Stimulated activated CD4-positive, alpha-beta T cell treated with anti-CD3 and anti-CD28 coated beads, Interleukin-2, amount 100 ng/mL, for 4 hours (primary cell): ENCODE results near the gene MSH6.

ENCODE experiments used
- DNase-seq: peaks from one replicate; pipeline ENCODE4 v3.0.0-alpha.2; 2020; ENCODE audit warnings: low read depth

The MSH6 gene, protein sequence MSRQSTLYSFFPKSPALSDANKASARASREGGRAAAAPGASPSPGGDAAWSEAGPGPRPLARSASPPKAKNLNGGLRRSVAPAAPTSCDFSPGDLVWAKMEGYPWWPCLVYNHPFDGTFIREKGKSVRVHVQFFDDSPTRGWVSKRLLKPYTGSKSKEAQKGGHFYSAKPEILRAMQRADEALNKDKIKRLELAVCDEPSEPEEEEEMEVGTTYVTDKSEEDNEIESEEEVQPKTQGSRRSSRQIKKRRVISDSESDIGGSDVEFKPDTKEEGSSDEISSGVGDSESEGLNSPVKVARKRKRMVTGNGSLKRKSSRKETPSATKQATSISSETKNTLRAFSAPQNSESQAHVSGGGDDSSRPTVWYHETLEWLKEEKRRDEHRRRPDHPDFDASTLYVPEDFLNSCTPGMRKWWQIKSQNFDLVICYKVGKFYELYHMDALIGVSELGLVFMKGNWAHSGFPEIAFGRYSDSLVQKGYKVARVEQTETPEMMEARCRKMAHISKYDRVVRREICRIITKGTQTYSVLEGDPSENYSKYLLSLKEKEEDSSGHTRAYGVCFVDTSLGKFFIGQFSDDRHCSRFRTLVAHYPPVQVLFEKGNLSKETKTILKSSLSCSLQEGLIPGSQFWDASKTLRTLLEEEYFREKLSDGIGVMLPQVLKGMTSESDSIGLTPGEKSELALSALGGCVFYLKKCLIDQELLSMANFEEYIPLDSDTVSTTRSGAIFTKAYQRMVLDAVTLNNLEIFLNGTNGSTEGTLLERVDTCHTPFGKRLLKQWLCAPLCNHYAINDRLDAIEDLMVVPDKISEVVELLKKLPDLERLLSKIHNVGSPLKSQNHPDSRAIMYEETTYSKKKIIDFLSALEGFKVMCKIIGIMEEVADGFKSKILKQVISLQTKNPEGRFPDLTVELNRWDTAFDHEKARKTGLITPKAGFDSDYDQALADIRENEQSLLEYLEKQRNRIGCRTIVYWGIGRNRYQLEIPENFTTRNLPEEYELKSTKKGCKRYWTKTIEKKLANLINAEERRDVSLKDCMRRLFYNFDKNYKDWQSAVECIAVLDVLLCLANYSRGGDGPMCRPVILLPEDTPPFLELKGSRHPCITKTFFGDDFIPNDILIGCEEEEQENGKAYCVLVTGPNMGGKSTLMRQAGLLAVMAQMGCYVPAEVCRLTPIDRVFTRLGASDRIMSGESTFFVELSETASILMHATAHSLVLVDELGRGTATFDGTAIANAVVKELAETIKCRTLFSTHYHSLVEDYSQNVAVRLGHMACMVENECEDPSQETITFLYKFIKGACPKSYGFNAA (N-terminal part only)

GRCh38 chr2:47782671-47783485 lies at the start of gene MSH6:
MSH6 (plus strand) TSS chr2:47783145; CDS start chr2:47783234, 89 bp downstream.
- DNase-seq: peak; percentile 82

DNA sequence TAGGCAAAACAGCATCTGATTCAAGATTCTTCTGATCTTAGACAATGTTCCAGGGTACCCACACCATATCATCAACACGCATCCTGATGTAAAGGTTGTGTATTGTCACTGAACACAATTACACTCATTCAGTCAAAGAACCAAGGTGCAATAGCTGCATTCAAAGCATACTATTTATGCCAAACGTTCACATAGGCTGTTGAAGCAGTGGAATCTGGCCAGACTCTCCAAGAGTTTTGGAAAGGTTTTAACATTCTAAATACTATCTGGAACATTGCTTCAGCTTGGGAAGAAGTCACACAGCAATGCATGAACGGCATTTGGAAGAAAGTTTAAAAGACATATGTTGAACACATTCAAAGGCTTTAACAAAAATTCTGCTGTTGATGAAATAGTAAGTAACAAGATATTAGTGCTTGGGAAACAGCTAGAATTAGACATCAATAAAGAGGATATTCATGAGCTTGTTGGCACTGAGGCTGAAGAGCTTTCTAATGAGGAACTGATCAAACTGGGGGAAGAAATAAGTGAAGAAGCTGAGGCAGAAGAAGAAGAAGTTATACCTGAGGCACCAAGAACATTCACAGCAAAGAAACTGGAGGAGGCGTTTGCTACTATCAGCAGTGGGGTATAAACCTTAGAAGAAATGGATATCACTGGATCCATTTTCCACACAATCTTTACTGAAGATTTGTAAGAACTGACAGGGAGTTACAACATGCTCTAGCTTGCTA lies 47.6 kb upstream of the MSH6 start:
- no peak for DNase-seq

- no peak for DNase-seq
Observed at GRCh38 chr2:47735912-47736311, 47.0 kb upstream of the MSH6 start.

DNA sequence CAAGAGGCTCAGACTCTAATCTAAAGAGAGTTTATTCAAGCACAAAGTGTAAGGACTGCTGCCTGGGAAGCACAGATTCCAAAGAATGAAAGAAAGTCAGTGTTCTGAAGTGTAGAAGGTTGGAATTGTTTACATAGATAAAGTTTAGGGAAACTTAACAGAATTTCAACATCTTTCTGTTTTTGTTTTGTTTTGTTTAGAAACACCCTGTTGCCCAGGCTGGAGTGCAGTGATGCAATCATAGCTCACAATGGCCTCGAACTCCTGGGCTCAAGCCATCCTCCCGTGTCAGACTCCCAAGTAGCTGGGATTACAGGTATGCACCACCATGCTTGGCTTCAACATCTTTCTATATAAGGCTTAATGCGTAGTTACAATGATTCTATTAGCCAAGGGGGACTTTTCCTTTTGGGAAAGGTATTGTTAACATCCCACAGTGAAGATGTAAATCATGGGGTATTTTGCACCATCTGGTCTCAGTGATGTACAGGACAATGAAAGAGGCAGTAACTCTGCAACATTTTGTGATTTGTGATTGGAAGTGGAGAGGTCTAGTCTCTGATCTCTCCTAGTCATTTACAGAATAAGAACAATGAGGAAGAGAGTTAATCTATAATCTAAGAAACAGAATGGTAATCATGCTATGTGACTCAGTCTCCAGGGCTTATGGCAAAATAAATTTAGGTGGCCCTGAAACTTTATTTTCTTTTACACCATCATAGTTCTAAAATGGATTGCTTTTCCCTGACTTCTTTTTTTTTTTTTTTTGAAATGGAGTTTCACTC lies 45.6 kb upstream of the MSH6 start:
- DNase-seq: no peak

- DNase-seq: no peak
Observed at GRCh38 chr2:47738331-47738730, 44.6 kb upstream of the MSH6 start.

DNA sequence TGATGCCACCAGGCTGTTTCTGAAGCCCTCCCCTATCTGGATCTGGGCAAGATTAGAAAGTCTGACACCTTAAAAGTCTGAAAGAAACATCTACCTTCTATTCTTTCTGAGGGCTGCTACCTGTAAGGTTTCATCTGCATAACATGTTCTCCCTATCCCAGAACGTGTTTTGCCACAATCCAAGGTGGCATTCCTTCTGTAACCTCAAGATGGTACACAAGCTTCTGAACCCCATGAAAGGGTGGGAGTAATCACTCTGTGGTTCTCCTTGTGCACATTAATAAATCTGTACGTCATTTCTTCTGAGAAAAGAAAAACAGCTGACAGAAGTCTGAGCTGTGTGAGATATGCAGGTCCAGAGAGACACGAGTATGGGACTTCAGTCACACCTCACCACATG lies 41.8 kb upstream of the MSH6 start:
- DNase-seq: no peak

- no peak for DNase-seq
Observed at GRCh38 chr2:47741637-47742036, 41.3 kb upstream of the MSH6 start.

- DNase-seq: no peak
Observed at GRCh38 chr2:47744074-47744473, 38.9 kb upstream of the MSH6 start.

GRCh38 chr2:47747878-47748277 lies 35.1 kb upstream of the MSH6 start:
- no peak for DNase-seq

DNA sequence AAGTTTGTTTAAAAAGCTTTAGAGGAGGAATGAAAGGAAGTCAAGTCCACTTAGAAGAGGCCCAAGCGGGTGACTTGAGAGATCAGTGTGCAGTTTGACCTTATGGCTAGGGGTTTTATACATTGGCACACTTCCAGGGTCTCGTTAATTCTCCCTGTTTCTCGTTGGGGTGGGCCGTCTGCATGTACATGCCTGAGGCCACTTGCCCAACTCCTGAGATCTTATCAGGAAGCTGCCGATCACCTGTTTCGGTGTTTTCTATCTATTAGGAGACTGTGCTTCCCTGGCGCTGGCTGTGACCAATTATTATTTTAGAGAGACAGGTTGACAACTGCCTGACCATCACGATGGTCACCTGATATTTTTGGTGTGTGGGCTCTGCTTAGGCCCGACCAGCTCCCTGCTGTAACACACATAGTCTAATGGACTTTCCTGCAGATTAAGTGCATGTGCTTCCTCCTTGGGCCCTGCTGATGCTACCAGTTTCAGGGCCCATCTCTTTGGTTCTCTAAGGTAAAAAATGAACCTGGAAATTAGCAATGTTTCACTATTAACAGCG lies 31.0 kb upstream of the MSH6 start:
- no peak for DNase-seq

- no peak for DNase-seq
Observed at GRCh38 chr2:47767497-47767844, 15.5 kb upstream of the MSH6 start.

DNA sequence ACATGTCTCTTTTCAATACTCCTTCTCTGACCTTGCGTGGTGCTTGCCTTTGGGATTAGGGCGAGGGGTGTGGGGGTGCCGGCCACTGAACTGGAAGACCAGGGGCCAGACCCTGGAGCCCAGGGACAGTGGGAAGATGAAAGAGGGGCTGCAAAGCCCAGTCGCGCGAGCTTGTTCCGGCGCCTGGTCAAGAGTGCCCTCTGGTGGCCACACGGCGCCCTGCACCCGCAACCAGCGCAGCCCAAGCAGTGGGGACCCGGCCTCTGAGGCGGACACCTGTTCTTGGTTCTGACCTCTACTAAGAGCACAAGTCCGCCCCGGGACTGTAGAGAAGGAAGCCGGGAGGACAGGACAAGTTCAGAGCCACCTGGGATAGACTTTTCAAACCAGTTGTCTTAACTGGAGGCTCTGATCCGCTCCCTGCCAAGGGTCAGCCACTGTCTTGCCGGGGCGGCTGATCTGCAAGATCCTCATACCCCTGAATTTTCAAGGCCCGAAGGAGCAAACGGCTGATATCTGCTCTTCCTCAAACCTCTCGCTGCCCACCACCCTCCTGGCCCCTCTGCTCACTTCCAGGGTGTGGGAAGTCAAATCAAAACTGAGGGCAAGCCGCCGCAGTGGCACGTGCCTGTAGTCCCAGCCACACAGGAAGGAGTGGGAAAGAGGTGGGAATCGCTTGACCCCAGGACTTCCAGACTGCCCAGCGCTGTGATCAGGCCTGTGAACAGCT lies 14.9 kb upstream of the MSH6 start:
- DNase-seq: peak; percentile 37

DNA sequence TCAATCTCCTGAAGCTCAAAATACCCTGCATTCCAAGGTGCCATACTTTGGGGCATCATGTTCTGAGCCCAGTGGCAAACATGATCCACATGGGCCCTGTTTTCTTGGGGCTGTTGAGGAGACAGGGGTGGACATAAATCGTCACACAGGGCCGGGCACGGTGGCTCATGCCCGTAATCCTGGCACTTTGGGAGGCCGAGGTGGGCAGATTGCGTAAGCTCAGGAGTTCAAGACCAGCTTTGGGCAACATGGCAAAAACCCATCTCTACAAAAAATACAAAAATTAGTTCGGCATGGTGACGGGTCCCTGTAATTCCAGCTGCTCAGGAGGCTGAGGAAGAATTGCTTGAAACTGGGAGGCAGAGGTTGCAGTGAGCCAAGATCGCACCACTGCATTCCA lies 13.6 kb upstream of the MSH6 start:
- no peak for DNase-seq

- DNase-seq: no peak
Observed at GRCh38 chr2:47771211-47771610, 11.7 kb upstream of the MSH6 start.

DNA sequence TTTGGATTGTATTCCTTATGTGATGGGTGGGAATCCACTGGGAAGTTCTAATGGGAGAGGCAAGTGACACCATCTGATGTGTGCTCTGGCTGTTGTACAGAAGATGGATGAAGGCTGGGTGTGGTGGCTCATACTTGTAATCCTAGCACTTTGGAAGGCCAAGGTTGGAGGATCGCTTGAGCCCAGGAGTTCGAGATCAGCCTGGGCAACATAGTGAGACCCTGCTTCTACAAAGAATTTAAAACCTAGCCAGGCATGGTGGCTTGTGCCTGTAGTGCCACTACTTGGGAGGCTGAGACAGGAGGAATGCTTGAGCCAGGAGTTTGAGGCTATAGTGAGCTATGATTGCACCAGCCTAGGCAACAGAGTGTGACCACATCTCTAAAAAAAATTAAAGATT lies 10.6 kb upstream of the MSH6 start:
- no peak for DNase-seq

DNA sequence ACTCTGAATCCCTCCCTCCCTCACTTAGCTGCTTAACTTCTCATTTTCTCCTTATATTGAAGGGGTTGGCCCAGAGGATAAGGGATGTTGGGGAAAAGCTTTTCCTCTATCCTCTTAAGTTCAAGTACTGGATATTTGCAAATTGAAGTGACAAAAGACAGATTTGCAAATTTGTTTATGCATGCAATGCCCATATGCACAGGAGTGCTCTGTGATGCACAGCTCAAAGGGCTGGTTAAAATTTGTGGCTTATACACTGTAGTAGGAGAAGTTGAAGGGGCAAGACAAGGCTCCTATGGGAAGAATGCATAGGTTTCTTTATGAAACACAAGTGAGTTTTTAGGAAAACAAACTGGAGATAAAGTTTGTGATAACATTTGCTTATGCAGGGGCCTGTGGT lies 8.4 kb upstream of the MSH6 start:
- DNase-seq: no peak

GRCh38 chr2:47777277-47777937 lies 5.5 kb upstream of the MSH6 start:
- no peak for DNase-seq

DNA sequence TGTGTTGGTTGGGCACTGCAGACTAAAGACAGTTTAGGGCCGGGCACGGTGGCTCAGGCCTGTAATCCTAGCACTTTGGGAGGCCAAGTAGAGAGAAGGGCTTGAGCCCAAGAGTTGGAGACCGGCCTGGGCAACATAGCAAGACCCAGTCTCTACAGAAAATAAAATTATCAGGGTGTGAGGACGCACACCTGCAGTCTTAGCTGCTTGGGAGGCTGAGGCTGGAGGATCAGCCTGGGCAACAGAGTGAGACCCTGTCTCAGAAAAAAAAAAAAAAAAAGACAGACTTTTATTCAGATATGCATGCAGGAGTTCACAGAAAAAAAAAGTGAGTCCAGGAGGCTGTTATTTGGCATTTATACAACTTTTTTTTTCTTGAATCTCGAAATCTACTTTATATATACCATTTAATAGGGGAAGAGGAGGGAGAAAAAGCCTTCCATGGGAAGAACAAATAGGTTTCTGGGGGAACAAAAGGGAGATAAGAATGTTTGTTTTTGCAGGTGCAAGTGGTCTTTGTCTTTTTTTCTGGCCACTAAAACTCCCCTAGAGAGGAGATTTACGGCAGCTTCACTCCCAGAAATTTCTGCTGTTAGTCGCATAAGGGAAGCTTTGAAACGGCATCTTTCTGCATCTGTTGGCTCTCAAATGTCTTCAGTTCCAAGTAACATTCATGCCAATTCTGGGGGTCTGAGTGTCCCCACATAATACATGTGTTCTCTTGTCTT lies 4.1 kb upstream of the MSH6 start:
- DNase-seq: no peak
